IMR-90 (cell line): ENCODE data around the gene OR5W2. TPM values are rescaled to one million over a fixed set of nuclear protein-coding genes. Genes with fewer than 3 reads are reported as not detected.

ENCODE experiments used
- ATAC-seq: fragments of 200-7000 bp; cut with Tn5 transposase; 2 replicates; pipeline ENCODE4 v1.9.1; 2020; ENCODE audit warnings: low read depth, mild to moderate bottlenecking, moderate library complexity
- BruUV-seq: library from RNA; stranded (reverse); fragments of 400-500 nt; replicated peaks from 2 replicates; lab custom pipeline; 2021; lab: Mats Ljungman, UMichigan
- CTCF ChIA-PET: fragments of 300-600 bp; formaldehyde crosslinking; extraction: SDS; loops from one replicate; lab custom pipeline; 2021; ENCODE audit warnings: antibody characterized with exemption; lab: Yijun Ruan, JAX
- POLR2A ChIA-PET: fragments of 300-600 bp; sonication (Branson Sonifier 250); formaldehyde crosslinking; loops from one replicate; lab custom pipeline; 2022; ENCODE audit warnings: antibody characterized with exemption; ENCODE audit not compliant: unreplicated experiment; lab: Charles Lee
- DNase-seq: peaks from one replicate; pipeline ENCODE4 v3.0.0; 2013
- H2AFZ ChIP-seq: replicated peaks from 2 replicates; pipeline ENCODE3; 2013; ENCODE audit warnings: low read length, mild to moderate bottlenecking; ENCODE audit not compliant: poor library complexity
- H2AK5ac ChIP-seq: 2 replicates; pipeline ENCODE4 v1.6.1; 2013; ENCODE audit warnings: low read depth, low read length, inconsistent platforms
- H2AK9ac ChIP-seq: replicated peaks from 2 replicates; pipeline ENCODE3; 2013; ENCODE audit warnings: mild to moderate bottlenecking, low read depth, low read length, moderate library complexity; ENCODE audit not compliant: poor library complexity
- H2BK120ac ChIP-seq: 2 replicates; pipeline ENCODE4 v1.6.1; 2013; ENCODE audit warnings: low read depth, low read length, inconsistent platforms
- H2BK15ac ChIP-seq: 3 replicates; pipeline ENCODE4 v1.6.1; 2013; ENCODE audit warnings: low read depth, low read length, inconsistent platforms
- H2BK20ac ChIP-seq: 2 replicates; pipeline ENCODE4 v1.6.1; 2013; ENCODE audit warnings: low read depth, mild to moderate bottlenecking, inconsistent platforms, low read length, moderate library complexity
- H2BK5ac ChIP-seq: 2 replicates; pipeline ENCODE4 v1.6.1; 2013; ENCODE audit warnings: mild to moderate bottlenecking, low read depth, low read length, inconsistent platforms; ENCODE audit not compliant: poor library complexity, severe bottlenecking
- H3K14ac ChIP-seq: replicated peaks from 2 replicates; pipeline ENCODE4 v1.6.1; 2013; ENCODE audit warnings: low read depth, low read length, inconsistent platforms
- H3K18ac ChIP-seq: 2 replicates; pipeline ENCODE4 v1.6.1; 2013; ENCODE audit warnings: low read depth, low read length, control low read depth
- H3K23ac ChIP-seq: 2 replicates; pipeline ENCODE4 v1.6.1; 2013; ENCODE audit warnings: low read depth, low read length, inconsistent platforms
- H3K27ac ChIP-seq: 2 replicates; pipeline ENCODE4 v1.5.1; 2013; ENCODE audit warnings: mild to moderate bottlenecking, control low read depth, low read length; ENCODE audit not compliant: insufficient read depth
- H3K27me3 ChIP-seq: 2 replicates; pipeline ENCODE4 v1.6.1; 2013; ENCODE audit warnings: low read length; ENCODE audit not compliant: control insufficient read depth, insufficient read depth
- H3K36me3 ChIP-seq: 2 replicates; pipeline ENCODE4 v1.6.1; 2013; ENCODE audit warnings: low read length, mixed read lengths; ENCODE audit not compliant: control insufficient read depth, insufficient read depth
- H3K4ac ChIP-seq: 2 replicates; pipeline ENCODE4 v1.6.1; 2013; ENCODE audit warnings: low read depth, low read length, inconsistent platforms
- H3K4me1 ChIP-seq: 2 replicates; pipeline ENCODE4 v1.6.1; 2013; ENCODE audit warnings: low read length, mixed read lengths; ENCODE audit not compliant: control insufficient read depth, insufficient read depth
- H3K4me2 ChIP-seq: 2 replicates; pipeline ENCODE4 v1.6.1; 2013; ENCODE audit warnings: low read depth, mild to moderate bottlenecking, control low read depth, low read length, moderate library complexity
- H3K4me3 ChIP-seq: 2 replicates; pipeline ENCODE4 v1.5.1; 2013; ENCODE audit warnings: low read depth, mild to moderate bottlenecking, control low read depth, low read length, moderate library complexity; ENCODE audit not compliant: insufficient read depth
- H3K56ac ChIP-seq: 2 replicates; pipeline ENCODE4 v1.6.1; 2013; ENCODE audit warnings: low read length, inconsistent platforms; ENCODE audit not compliant: insufficient read depth; ENCODE audit errors: extremely low read depth
- H3K79me1 ChIP-seq, 2 experiments: 2 replicates each; pipeline ENCODE4 v1.6.1; 2013; ENCODE audit warnings: low read length in 2 of 2, inconsistent platforms in 1 of 2, low read depth in 1 of 2
- H3K9ac ChIP-seq: 2 replicates; pipeline ENCODE4 v1.6.1; 2013; ENCODE audit warnings: low read depth, low read length, control low read depth
- H3K9me1 ChIP-seq: 2 replicates; pipeline ENCODE4 v1.6.1; 2013; ENCODE audit warnings: low read length, inconsistent platforms; ENCODE audit not compliant: insufficient read depth
- H3K9me3 ChIP-seq: 2 replicates; pipeline ENCODE4 v1.6.1; 2013; ENCODE audit warnings: low read length; ENCODE audit not compliant: control insufficient read depth, insufficient read depth
- H4K20me1 ChIP-seq: 2 replicates; pipeline ENCODE4 v1.6.1; 2013; ENCODE audit warnings: low read length, inconsistent platforms; ENCODE audit not compliant: insufficient read depth
- H4K5ac ChIP-seq: 2 replicates; pipeline ENCODE4 v1.6.1; 2013; ENCODE audit warnings: mild to moderate bottlenecking, low read depth, low read length, control low read depth
- H4K8ac ChIP-seq, 2 experiments: 2 replicates each; pipeline ENCODE4 v1.6.1; 2013; ENCODE audit warnings: low read depth in 2 of 2, low read length in 2 of 2, control low read depth in 1 of 2, inconsistent platforms in 1 of 2
- H4K91ac ChIP-seq: 2 replicates; pipeline ENCODE4 v1.6.1; 2013; ENCODE audit warnings: low read depth, low read length, inconsistent platforms; ENCODE audit not compliant: insufficient read depth
- BHLHE40 ChIP-seq: fragments of 150-350 bp; IDR thresholded peaks from 2 replicates; pipeline ENCODE4 v1.6.1; 2016; ENCODE audit warnings: mild to moderate bottlenecking, low read depth, low read length
- CEBPB ChIP-seq: IDR thresholded peaks from 2 replicates; pipeline ENCODE4 v1.6.1; 2012; ENCODE audit warnings: low read depth, low read length, improper control_type of control experiment
- CHD1 ChIP-seq: IDR thresholded peaks from 2 replicates; pipeline ENCODE4 v1.6.1; 2012; ENCODE audit warnings: low read depth, low read length, improper control_type of control experiment
- CTCF ChIP-seq: conservative IDR thresholded peaks from 2 replicates; pipeline ENCODE4 v1.5.1; 2012; ENCODE audit warnings: mild to moderate bottlenecking, low read depth, low read length, improper control_type of control experiment
- FOS ChIP-seq: fragments of 150-350 bp; IDR thresholded peaks from 2 replicates; pipeline ENCODE4 v1.6.1; 2016; ENCODE audit warnings: low read depth, low read length
- MAFK ChIP-seq: IDR thresholded peaks from 2 replicates; pipeline ENCODE4 v1.6.1; 2012; ENCODE audit warnings: low read depth, low read length, improper control_type of control experiment
- MAZ ChIP-seq: IDR thresholded peaks from 2 replicates; pipeline ENCODE4 v1.6.1; 2012; ENCODE audit warnings: low read depth, mild to moderate bottlenecking, low read length, improper control_type of control experiment, moderate library complexity, borderline replicate concordance
- MXI1 ChIP-seq: IDR thresholded peaks from 2 replicates; pipeline ENCODE4 v1.6.1; 2012; ENCODE audit warnings: low read depth, mild to moderate bottlenecking, low read length, moderate library complexity, borderline replicate concordance
- NFE2L2 ChIP-seq: fragments of 150-350 bp; IDR thresholded peaks from 2 replicates; pipeline ENCODE4 v1.6.1; 2016; ENCODE audit warnings: low read depth, mild to moderate bottlenecking, low read length
- POLR2A ChIP-seq: IDR thresholded peaks from 2 replicates; pipeline ENCODE4 v1.6.1; 2012; ENCODE audit warnings: mild to moderate bottlenecking, low read depth, low read length
- RAD21 ChIP-seq: IDR thresholded peaks from 2 replicates; pipeline ENCODE4 v1.6.1; 2012; ENCODE audit warnings: low read length, improper control_type of control experiment
- RCOR1 ChIP-seq: IDR thresholded peaks from 2 replicates; pipeline ENCODE4 v1.6.1; 2012; ENCODE audit warnings: mild to moderate bottlenecking, low read length, improper control_type of control experiment; ENCODE audit not compliant: insufficient replicate concordance
- RFX5 ChIP-seq: IDR thresholded peaks from 2 replicates; pipeline ENCODE4 v1.8.0; 2012; ENCODE audit warnings: low read depth, mild to moderate bottlenecking, low read length, moderate library complexity
- SMC3 ChIP-seq: fragments of 150-350 bp; IDR thresholded peaks from 2 replicates; pipeline ENCODE4 v1.6.1; 2016; ENCODE audit warnings: low read depth, mild to moderate bottlenecking, antibody characterized with exemption, low read length, moderate library complexity
- USF2 ChIP-seq: fragments of 150-350 bp; IDR thresholded peaks from 2 replicates; pipeline ENCODE4 v1.6.1; 2017; ENCODE audit warnings: mild to moderate bottlenecking, antibody characterized with exemption, low read length, low read depth
- WGBS, 2 experiments: methylation state at CpG; one replicate each; pipeline versions ENCODE4 v1.1.5 to v1.1.7; 2013; ENCODE audit warnings: missing lambda C conversion rate in 2 of 2; ENCODE audit not compliant: insufficient read length in 1 of 2; ENCODE audit errors: extremely low coverage in 2 of 2; 5-methylcytosine and 5-hydroxymethylcytosine counted together
- dilution Hi-C: fragments of 300-500 bp; cut with HindIII; formaldehyde crosslinking; loops from one replicate; pipeline ENCODE4 v1.14.3; 2018; ENCODE audit warnings: low sequenced_read_pairs; ENCODE audit not compliant: unreplicated experiment
- in situ Hi-C: fragments of 300-500 bp; cut with MboI; formaldehyde crosslinking; loops from 3 replicates; pipeline ENCODE4 v1.14.3; 2019; ENCODE audit warnings: low sequenced_read_pairs, inconsistent platforms, mixed read lengths
- intact Hi-C: fragments of 100-400 bp; cut with micrococcal nuclease; formaldehyde crosslinking; loops from 2 replicates; pipeline ENCODE4 v1.10.0; 2022
- polyA plus RNA-seq, 3 experiments: library from polyadenylated mRNA; depleted of rRNA; stranded (reverse); fragments of >200 nt; gene quantifications; 2 replicates each; pipeline ENCODE4 v1.2.3, GENCODE V29; 2012; ENCODE audit warnings: low replicate concordance in 1 of 3
- total RNA-seq: library from RNA; depleted of rRNA; stranded (reverse); fragments of >200 nt; gene quantifications from 2 replicates; pipeline ENCODE4 v1.2.3, GENCODE V29; 2012
- TF ChIP-seq, protein P1 (sequence below): fragments of 150-350 bp; IDR thresholded peaks from 2 replicates; pipeline ENCODE4 v1.6.1; 2016; ENCODE audit warnings: low read depth, mild to moderate bottlenecking, low read length, moderate library complexity, borderline replicate concordance

Gene OR5W2
- total and polyA plus RNA-seq, 2 of the 4 experiments (the other 2 are of a cell fraction) = not detected

DNA sequence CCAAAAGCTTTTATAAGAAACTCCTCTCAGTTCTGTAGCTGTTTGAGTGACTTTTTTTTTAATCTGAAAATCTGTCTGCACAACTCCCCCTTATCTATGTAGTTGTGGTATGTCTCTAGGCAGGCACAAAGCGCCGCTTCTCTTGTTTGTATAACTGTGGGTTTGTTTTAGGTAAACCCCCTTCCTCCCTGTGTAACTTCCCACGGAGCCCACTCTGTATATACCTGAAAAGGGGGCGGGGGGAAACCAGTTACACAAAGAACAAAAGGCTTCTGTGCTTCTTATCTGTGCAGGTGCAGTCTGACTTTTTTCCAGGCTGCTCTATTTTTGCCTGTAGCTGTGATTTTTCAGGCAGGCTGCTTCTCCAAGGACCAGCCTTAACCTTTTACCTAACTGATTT, 42.1 kb upstream of the OR5W2 start:
- Histone ChIP-seq H3K14ac (no peak overlapping the region), H2AK9ac (no peak overlapping the region), H3K27me3 (no peaks in the 10 kb centered on the region), H3K9me1 (no peaks in the 10 kb centered on the region), H3K4me1 (no peaks in the 10 kb centered on the region), H3K9ac (no peak overlapping the region), H2AFZ (no peak overlapping the region), H4K8ac (no peak overlapping the region), H4K5ac (no peak overlapping the region), H4K91ac (no peak overlapping the region), H3K27ac (no peak overlapping the region), H4K20me1 (no peaks in the 10 kb centered on the region), H3K4ac (no peak overlapping the region), H2BK20ac (no peak overlapping the region), H3K56ac (no peak overlapping the region), H3K36me3 (no peaks in the 10 kb centered on the region), H2AK5ac (no peak overlapping the region), H3K18ac (no peak overlapping the region), H2BK5ac (no peak overlapping the region), H3K23ac (no peak overlapping the region), H3K9me3 (peaks cover 4% of the 10 kb centered on the region; the same call in 1 of the 2 replicates), H3K79me1 (no peaks in the 10 kb centered on the region), H2BK15ac (no peak overlapping the region), H2BK120ac (no peak overlapping the region), H3K4me3 (no peak overlapping the region), H3K4me2 (no peak overlapping the region)
- intact Hi-C loops = no loop called here
- dilution Hi-C loops = no loop called here
- TF ChIP-seq POLR2A (no peak), CTCF (no peak), CEBPB (no peak), USF2 (no peak), SMC3 (no peak), CHD1 (no peak), RFX5 (no peak), FOS (no peak), MXI1 (no peak), NFE2L2 (no peak), RCOR1 (no peak), MAFK (no peak), RAD21 (no peak), BHLHE40 (no peak), MAZ (no peak)
- TF ChIP-seq, protein P1, sequence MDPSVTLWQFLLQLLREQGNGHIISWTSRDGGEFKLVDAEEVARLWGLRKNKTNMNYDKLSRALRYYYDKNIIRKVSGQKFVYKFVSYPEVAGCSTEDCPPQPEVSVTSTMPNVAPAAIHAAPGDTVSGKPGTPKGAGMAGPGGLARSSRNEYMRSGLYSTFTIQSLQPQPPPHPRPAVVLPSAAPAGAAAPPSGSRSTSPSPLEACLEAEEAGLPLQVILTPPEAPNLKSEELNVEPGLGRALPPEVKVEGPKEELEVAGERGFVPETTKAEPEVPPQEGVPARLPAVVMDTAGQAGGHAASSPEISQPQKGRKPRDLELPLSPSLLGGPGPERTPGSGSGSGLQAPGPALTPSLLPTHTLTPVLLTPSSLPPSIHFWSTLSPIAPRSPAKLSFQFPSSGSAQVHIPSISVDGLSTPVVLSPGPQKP = no peak
- ChIA-PET CTCF (no interaction called here), POLR2A (no interaction called here)
- DNase-seq (no peak), ATAC-seq (no peak)
- in situ Hi-C loops = no loop called here
- BruUV-seq = no TSS peak
- WGBS, 2 experiments = no CpG with 5 or more reads among the region's 4 CpGs
